ENCODE results near the gene RAPGEF1.

- TF ChIP-seq EP300 (IDR thresholded peaks at IDR 0.05), result no peak
- no peak for TF ChIP-seq CTCF (IDR thresholded peaks at IDR 0.05)
- no peak for TF ChIP-seq POLR2A (IDR thresholded peaks at IDR 0.05)
Observed at GRCh38 chr9:131565369-131565768, 174.5 kb downstream of the RAPGEF1 start.

All from ovary (tissue), 3 donors.